ENCODE data around the gene TNIK.

Gene TNIK

DNA sequence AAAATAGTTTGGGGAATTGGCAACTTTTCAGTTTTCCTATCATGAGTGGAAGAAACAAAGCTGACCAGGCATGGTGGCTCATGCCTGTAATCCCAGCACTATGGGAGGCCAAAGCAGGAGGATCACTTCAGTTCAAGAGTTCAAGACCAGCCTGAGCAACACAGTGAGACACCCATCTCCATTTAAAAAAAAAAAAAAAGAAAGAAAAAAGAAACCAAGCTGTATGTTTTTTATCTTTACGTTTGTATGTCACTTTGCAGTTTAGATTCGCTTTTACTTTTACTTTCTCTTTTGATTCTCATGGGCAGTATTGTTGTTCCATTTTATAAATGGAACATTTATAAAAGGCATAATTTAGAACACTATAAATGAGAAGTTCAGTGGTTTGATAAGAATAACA, 31.2 kb upstream of the TNIK start:
- no peaks in the 10 kb centered on the region for H3K9me3 ChIP-seq
- no peak for DNase-seq
- H3K27ac ChIP-seq: no peak overlapping the region
- H3K4me1 ChIP-seq: no peaks in the 10 kb centered on the region
- no peaks in the 10 kb centered on the region for H3K36me3 ChIP-seq
- intact Hi-C loops (cut with DNase I; ENCODE audit: low total_unique reads): no loop called here
- H3K27me3 ChIP-seq: no peaks in the 10 kb centered on the region
- no peak for TF ChIP-seq CTCF (IDR thresholded peaks at IDR 0.05)
- no peak overlapping the region for H3K4me3 ChIP-seq

GRCh38 chr3:171490901-171491300, 30.7 kb upstream of the TNIK start:
- H3K9me3 ChIP-seq: no peaks in the 10 kb centered on the region
- no peaks in the 10 kb centered on the region for H3K36me3 ChIP-seq
- H3K4me3 ChIP-seq: no peak overlapping the region
- intact Hi-C loops (cut with DNase I; ENCODE audit: low total_unique reads): no loop called here
- no peaks in the 10 kb centered on the region for H3K4me1 ChIP-seq
- H3K27ac ChIP-seq: no peak overlapping the region
- no peaks in the 10 kb centered on the region for H3K27me3 ChIP-seq
- no peak for TF ChIP-seq CTCF (IDR thresholded peaks at IDR 0.05)
- DNase-seq: no peak

- Histone ChIP-seq H3K4me1 (no peaks in the 10 kb centered on the region), H3K4me3 (no peak overlapping the region), H3K27ac (no peak overlapping the region), H3K36me3 (no peaks in the 10 kb centered on the region), H3K27me3 (no peaks in the 10 kb centered on the region), H3K9me3 (no peaks in the 10 kb centered on the region)
- no peak for TF ChIP-seq CTCF (IDR thresholded peaks at IDR 0.05)
- intact Hi-C loops (cut with DNase I; ENCODE audit: low total_unique reads): no loop called here
- DNase-seq: no peak
Observed at GRCh38 chr3:171489348-171489747, 29.1 kb upstream of the TNIK start.

GRCh38 chr3:171488479-171488878, 28.3 kb upstream of the TNIK start:
- Histone ChIP-seq H3K27me3 (no peaks in the 10 kb centered on the region), H3K4me3 (no peak overlapping the region), H3K4me1 (no peaks in the 10 kb centered on the region), H3K27ac (no peak overlapping the region), H3K9me3 (no peaks in the 10 kb centered on the region), H3K36me3 (no peaks in the 10 kb centered on the region)
- intact Hi-C loops (cut with DNase I; ENCODE audit: low total_unique reads): no loop called here
- TF ChIP-seq CTCF (IDR thresholded peaks at IDR 0.05): no peak
- no peak for DNase-seq

- no peak overlapping the region for H3K4me3 ChIP-seq
- H3K27ac ChIP-seq: no peak overlapping the region
- H3K36me3 ChIP-seq: no peaks in the 10 kb centered on the region
- DNase-seq: no peak
- TF ChIP-seq CTCF (IDR thresholded peaks at IDR 0.05): no peak
- no peaks in the 10 kb centered on the region for H3K27me3 ChIP-seq
- H3K4me1 ChIP-seq: no peaks in the 10 kb centered on the region
- intact Hi-C loops (cut with DNase I; ENCODE audit: low total_unique reads): no loop called here
- H3K9me3 ChIP-seq: no peaks in the 10 kb centered on the region
Observed at GRCh38 chr3:171487382-171487781, 27.2 kb upstream of the TNIK start.

GRCh38 chr3:171485338-171485737, 25.1 kb upstream of the TNIK start:
- no peaks in the 10 kb centered on the region for H3K27me3 ChIP-seq
- H3K4me3 ChIP-seq: no peak overlapping the region
- no peaks in the 10 kb centered on the region for H3K9me3 ChIP-seq
- H3K27ac ChIP-seq: no peak overlapping the region
- no peak for TF ChIP-seq CTCF (IDR thresholded peaks at IDR 0.05)
- DNase-seq: no peak
- H3K36me3 ChIP-seq: no peaks in the 10 kb centered on the region
- no peaks in the 10 kb centered on the region for H3K4me1 ChIP-seq
- intact Hi-C loops (cut with DNase I; ENCODE audit: low total_unique reads): no loop called here

All from tibial artery (tissue), 4 donors.